Measurements from ENCODE around the gene TOE1. TPM values are rescaled to one million over a fixed set of nuclear protein-coding genes. Genes with fewer than 3 reads are reported as not detected.
A peak's percentile ranks its signal among the peaks of the same experiment; 100 is the strongest.

TOE1 gene
- total RNA-seq, 2 donors from 2014 or later = 5.4 to 6.6 TPM

DNA sequence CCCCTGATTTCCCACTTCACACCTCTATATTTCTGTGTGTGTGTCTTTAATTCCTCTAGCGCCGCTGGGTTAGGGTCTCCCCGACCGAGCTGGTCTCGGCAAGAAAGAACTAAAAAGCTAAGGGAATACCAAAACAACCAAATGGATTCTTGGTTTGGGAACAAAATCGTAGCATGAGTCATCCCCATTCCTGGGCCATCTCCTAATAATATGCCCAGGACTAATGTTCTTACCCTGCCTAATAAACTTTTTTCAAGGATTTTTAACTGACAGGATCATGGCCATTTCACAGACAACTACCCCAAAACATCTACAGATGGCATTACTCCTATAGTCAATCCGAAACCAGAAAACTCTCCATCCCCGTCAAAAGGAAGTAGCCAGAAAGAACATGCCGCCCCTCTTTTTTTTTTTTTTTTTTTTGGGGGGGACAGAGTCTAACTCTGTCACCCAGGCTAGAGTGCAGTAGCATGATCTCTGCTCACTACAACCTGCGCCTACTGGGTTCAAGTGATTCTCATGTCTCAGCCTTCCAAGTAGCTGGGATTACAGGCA is 17.4 kb upstream of the TOE1 start:
- DNase-seq (no peak), ATAC-seq (no peak)
- intact Hi-C loops (cut with DNase I) = no loop called here

DNA sequence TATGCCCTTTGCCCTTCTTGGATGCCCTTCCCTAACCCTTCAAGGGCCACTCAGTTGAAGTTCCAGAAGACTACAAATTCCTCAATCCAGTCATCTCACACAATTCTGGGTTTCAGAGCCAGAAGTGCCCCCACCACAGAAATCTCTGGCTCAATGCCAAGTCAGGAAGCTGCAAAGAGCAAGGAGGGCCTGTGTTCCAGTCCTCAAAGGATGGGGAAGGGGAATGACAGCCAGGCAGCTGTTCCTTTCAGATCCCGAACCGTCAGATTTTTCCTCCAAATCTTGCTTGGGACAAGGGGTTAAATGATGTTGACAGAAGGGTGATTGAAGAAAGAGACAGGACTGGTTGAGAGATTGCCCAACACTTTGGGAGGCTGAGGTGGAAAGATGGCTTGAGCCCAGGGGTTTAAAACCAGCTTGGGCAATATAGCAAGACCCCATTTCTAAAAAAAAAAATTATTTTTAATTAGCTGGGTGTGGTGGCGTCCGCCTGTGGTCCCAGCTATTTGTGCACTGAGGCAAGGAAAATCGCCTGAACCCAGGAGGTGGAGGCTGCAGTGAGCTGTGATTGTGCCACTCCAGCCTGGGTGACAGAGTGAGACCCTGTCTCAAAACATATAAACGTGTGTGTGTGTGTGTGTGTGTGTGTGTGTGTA is 14.0 kb upstream of the TOE1 start:
- DNase-seq (no peak), ATAC-seq (no peak)
- intact Hi-C loops (cut with DNase I) = no loop called here

DNA sequence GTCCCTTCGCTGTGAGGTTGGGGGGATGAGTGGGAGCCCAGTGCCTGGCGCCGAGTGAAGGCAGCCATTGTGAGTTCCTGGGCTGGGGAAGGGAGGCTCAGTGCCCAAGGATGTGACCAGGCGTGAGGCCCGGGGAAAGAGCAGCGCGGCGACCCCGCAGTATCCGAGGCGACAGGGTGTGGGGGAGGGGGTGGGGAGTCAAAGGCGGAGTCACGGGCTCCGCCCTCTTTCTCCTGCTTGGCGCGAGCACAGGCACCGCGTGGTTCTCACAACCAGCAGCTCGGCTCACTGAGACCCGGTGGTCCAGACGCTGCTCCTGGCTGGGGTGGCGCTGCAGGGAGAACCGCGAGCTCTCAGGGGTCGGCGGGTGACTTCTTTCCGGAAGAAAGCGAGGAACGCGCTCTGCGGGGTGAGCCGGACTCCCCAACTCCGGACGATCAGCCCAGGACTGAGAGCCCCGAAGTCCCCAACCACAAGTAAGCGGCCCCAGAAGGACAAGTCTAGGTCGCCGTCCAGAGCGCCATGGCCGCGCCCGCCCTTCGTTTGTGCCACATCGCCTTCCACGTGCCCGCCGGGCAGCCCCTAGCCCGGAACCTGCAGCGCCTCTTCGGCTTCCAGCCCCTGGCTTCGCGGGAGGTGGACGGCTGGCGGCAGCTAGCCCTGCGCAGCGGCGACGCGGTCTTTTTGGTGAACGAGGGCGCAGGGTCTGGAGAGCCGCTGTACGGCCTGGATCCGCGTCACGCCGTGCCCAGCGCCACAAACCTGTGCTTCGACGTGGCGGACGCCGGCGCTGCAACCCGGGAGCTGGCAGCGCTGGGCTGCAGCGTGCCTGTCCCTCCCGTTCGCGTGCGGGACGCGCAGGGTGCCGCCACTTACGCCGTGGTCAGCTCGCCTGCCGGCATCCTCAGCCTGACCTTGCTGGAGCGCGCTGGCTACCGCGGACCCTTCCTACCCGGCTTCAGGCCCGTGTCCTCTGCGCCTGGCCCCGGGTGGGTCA is 13.0 kb upstream of the TOE1 start, which contains the start of gene HPDL:
HPDL (plus strand) TSS at position 269 of the 997 bp plus-strand sequence; CDS start at position 523, 254 bp downstream.
- DNase-seq = peak; percentile 76
- ATAC-seq = peak; percentile 90 to 93
- intact Hi-C loops (cut with DNase I) = no loop called here

DNA sequence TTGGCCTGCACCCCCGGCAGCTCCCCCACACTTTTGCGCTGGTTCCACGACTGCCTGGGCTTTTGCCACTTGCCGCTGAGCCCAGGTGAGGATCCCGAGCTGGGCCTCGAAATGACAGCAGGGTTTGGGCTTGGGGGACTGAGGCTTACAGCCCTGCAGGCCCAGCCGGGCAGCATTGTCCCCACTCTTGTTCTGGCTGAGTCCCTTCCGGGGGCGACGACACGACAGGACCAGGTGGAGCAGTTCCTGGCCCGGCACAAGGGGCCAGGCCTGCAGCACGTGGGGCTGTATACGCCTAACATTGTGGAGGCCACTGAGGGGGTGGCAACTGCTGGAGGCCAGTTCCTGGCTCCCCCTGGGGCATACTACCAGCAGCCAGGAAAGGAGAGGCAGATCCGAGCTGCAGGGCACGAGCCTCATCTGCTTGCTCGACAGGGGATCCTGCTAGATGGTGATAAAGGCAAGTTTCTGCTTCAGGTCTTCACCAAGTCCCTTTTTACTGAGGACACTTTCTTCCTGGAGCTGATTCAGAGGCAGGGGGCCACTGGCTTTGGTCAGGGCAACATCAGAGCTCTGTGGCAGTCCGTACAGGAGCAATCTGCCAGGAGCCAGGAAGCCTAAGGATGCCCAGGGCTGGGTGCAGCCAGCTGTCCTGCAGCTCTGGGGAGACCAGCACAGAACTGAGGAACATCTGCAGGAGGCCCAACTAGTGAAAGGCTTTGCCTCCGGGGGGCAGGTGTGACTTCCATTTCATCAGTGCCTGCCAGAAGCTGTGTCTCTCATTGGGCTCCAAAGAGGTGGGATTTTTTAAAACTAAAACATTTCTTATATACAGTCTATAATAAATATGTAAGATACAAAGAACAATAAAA is 12.1 kb upstream of the TOE1 start:
- ATAC-seq (no peak), DNase-seq (no peak)
- intact Hi-C loops (cut with DNase I) = no loop called here

DNA sequence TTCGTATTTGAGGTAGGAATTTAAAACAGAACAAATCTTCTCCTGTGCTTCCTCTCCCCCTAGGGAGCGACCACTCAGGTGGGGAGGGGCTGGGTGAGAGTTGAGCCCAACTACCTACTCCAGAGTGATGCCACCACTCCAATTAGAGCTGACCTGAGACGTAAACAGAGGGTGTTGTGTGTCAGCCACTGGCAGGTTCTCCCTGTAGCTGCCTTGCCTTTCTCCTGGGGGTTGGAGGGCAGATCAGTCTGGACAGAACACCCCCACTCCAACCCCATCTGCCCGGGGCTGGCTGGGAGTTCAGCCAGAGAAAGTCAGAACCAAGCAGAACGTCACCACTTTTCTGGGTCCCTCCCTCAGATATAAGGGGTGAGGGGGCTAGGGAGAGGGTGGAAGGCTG is 11.3 kb upstream of the TOE1 start:
- no peak for ATAC-seq
- no peak for DNase-seq

DNA sequence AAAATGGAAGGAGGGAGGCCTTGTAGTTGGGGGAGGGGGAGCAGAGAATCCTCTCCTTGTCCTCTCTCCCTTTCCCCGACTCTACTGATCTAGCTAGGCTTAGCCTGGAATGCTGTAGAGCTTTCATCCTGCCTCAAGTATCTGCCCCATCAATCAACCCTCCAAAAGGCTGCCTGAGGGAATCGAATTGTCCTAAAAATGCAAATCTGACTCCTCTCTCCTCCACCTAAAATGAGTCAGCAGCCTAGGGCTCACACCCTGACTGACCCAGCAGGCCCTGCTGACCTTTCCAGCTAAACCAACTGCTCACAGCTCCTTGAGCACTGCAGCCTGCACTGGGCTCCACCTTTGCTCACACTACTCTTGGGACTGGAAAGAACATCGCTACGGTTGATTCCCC is 10.5 kb upstream of the TOE1 start:
- DNase-seq = no peak
- no peak for ATAC-seq
- intact Hi-C loops (cut with DNase I) = no loop called here

More for the DNA sequence above, 11.3 kb upstream of the TOE1 start:
- intact Hi-C loops (cut with DNase I) = no loop called here

DNA sequence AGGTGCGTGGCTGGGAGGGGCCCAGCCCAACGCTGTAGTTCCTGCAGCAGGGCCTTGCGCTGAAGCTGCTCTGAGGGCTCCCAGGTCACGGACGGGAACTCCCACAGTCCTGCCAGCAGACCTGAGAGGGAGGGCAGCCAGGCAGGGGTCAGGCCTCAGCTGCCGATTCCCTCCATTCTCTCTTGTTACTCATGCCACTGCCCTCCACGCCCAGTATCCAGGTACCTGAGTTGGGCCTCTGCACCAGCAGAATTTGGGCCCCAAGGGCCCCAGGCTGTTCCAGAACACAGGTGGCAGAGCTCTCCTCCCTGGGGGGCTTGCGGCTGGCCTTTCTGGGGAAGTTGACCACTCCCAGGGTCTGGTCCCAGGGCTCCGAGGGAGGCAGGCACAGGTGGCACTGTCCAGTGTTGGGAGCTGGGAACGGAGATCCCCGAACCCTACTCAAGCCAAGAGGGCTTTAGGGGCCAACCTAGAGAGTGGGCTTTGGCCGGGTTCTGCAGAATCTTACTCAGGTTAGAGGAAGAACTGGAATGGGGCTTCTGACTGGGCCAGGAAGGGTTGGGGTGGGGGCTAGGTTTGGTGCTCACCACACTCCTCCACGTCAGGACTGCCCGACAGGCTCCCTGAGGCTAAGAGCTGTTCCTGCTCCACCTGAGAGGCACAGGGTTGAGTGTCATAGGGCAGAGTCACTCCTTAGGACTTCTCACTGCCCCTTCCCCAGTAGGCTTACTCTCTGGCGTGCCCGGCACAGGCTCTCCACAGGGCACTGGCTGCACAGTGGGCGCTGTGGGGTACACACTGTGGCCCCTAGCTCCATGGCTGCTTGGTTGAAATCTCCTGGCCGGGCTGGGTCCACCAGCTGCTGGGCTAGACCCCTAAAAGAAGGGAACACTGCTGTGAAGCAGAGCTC is 8.3 kb upstream of the TOE1 start:
- ATAC-seq = no peak
- no peak for DNase-seq
- intact Hi-C loops (cut with DNase I) = no loop called here

DNA sequence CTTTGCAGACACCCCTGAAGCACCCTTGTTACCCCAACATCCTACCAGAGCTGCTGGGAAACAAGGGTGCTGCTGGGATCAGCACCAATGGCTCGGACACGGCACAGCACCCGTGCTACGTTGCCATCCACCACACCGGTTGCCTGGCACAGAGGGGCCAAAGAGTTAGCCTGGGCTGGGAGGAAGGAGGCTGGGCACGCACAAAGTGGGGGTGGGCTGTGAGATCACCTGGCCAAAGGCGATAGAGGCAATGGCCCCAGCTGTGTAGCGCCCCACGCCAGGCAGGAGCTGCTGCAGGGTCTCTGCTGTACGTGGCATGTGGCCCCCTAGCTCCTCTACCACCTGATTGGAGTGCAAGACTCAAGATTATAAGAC is 7.6 kb upstream of the TOE1 start:
- DNase-seq = no peak
- no peak for ATAC-seq
- intact Hi-C loops (cut with DNase I) = no loop called here

DNA sequence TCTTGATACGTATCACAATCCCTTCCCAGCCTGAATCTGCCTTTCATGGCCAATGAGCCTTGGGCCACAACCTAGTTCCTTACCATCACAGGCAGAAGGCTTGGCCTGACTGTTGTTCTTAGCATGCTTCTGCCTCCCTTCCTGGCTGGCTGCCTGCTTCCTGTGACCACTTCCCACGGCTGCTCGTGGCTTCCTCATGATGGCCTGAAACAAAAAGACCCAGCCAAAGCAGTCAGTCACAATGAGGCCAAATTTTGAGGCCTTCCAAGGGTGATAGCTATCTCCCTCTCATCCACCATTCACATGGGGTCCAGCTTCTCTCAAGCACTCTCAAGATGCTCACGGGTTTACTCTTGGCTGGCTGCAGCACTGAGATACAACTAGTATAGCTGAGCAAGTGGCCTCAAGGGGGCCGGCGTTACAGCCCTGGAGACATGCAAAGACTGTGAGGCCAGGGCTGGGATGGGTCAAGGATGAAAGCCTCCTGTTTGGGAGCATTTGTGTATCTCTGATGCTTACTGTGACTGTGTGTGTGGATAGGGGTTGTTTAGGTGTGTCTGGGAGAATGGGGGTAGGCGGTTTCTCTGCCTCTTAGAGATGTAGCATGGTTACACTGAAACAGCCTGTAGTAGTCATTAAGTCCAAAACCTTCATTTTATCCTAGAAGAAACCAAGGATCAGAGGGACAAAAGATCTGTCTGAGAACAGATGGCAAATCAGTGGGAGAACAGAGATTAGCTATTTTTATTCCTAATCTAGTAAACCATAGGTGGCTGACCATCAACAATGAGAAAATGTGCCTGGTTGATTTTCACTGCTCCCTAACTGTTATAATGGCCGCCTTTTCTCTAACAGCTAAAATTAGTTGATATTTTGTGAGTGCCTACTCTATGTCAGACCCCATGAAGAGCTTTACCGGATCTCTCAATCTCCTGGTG is 5.4 kb upstream of the TOE1 start:
- DNase-seq (peak; percentile 63), ATAC-seq (no peak)
- intact Hi-C loops (cut with DNase I) = no loop called here

DNA sequence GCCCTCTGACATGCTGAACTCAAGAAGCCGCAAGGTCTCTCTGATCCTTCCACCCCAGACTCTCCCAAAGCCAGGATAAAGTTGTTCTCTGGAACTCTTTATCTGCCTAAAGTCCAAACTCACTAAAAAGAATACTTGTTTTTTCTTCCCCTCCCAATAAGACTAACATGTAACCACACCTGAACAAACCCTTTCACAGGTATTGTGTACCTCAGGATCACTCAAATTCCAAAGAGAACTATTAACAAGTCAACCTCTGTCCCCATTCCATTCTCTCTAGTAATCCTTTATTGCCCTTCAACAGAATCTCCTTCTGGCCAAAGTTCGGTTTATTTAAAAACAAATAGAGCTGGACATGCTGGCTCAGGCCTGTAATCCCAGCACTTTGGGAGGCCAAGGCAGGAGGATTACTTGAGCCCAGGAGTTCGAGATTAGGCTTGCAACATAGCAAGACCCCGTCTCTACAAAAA is 4.1 kb upstream of the TOE1 start:
- intact Hi-C loops (cut with DNase I) = no loop called here
- DNase-seq (no peak), ATAC-seq (no peak)

DNA sequence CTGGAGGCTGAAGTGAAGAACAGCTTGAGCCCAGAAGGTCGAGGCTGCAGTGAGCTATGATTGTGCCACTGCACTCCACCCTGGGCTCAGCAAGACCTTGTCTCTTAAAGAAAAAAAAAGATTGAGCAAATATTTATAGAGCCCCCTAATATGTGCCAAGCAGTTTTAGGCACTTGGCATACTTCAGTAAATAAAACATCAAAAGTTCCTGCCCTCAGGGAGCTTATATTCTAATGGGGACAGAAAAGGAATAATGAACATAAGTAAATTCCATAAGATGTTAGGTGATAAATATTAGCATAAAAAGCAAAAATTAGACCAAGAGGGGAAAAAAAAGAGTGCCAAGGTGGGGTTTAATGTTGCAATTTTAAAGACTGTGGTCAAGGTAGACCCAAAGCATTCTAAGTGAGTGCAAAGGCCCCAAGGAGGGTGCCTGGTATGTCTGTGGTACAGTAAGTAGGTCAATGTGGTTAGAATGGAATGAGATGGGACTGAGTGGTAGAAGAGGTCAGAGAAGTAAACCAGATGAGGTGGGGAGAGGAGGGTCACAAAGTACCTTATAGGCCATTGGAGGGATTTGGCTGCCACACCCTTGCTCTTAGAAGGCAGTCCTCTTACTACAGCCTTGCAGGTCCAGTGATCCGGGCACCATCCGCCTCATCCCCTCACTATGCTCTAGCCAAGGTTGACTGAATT is 2.2 kb upstream of the TOE1 start:
- intact Hi-C loops (cut with DNase I) = no loop called here
- no peak for DNase-seq
- ATAC-seq = no peak

DNA sequence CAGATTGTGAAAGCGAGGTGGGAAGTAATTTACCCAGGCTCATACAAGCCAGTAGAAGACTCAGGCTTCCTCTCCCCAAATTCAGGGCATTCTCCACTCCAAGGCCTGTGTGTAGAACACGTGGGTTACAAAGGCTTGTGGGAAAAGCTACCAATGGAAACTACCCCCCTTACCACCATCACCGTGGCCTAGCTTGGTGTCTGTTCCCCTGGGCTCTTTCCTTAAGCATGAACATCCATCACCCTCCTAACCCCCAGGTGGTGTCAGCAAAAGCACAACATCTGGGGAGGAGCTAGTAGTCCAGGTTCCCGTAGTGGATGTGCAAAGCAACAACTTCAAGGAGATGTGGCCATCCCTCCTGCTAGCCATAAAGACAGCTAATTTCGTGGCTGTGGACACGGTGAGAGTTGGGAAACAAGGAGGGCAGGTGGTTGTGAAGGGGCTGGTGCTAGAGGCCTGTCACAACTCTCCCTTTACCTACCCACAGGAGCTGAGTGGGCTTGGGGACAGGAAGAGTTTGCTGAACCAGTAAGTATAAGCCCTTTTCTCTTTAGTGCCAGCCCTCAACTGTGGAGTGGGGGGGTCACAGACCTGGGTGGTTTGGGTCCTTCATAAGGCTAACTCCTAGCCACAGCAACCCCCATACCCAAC is 971 bp downstream of the TOE1 start:
- DNase-seq (no peak), ATAC-seq (no peak)
- intact Hi-C loops (cut with DNase I) = loop anchor here in 1 of 2 donors (5.0 kb wide), 1 partner anchor 39 kb away; no protein-coding TSS in a partner anchor

DNA sequence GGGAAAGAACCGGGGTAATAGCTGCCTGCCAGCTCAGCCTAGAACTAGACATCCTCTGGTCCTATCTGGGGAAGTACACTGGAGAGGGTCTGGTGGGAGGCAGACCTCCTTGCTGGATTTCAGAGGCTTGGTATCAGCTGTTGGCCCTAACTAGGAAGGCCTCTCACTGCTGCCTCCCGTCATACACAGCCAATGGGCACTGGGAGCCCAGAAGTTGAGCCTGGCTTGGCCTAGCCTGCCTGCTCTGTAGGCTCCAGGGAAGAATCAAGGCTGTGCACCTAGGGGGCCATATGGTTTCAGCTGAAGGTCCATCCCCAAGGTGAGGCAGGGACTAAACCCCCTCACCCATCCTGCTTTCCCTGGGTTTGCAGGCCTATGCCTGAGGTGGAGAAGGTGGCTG is 4.5 kb downstream of the TOE1 start:
- DNase-seq (no peak), ATAC-seq (no peak)
- intact Hi-C loops (cut with DNase I) = loop anchor here in 1 of 2 donors (5.0 kb wide), 1 partner anchor 42 kb away; no protein-coding TSS in a partner anchor

DNA sequence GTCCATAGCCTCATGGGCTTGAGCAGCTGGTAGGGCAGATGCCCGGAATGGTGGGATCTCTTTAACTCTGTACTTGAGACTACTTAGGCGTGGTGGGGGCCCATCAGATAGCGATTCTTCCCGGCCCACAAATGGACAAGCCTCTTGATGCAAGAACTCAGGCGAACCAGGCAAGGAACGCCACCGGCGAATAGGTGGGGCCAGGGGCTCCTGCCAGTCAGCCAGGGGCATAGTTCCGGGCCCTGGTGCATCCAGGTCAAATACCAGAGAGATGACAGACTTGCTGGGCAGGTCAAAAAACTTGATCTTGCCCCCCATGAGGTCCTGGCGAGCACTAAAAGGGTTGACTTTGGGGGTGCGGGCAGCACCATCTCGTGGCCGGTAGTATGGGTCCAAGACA is 5.0 kb downstream of the TOE1 start:
- intact Hi-C loops (cut with DNase I) = no loop called here
- DNase-seq (no peak), ATAC-seq (no peak)

DNA sequence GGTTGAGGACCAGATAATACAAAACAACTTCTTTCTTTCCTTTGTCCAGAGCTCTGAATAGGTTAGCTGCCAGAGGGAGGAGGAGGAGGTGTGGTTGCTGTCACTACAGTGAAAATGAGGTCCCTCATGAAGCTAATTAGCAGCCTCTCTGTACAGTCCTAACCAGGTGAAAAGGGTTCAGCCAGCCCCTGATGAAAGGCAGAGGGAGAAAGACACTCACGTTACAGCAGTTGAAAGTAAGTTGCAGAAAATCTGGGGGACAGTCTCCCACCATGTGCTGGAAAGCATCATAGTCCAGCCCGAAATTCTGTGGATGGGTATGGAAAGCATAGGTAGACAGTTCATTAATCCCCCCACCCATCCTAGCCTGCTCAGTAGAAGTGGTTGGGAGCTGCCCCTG is 6.5 kb downstream of the TOE1 start:
- intact Hi-C loops (cut with DNase I) = no loop called here
- no peak for ATAC-seq

DNA sequence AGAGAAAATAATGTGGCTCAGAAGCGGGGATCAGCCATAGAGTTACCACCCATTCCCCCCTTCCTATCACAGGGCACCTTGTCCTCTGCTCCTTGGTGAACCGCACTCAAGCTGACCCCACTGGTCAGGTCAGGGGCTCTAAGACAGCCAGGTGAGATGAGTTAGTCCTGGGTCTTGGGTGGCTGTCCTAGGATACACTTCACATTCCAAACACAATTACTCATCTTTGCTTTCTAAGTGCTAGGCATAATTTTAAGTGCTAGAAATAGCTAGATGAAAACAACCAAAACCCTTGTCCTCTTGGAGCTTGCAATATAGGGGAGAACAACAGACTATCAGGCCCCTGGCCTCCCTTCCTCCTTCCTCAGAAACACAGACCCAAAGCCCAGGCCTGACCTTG is 8.1 kb downstream of the TOE1 start:
- intact Hi-C loops (cut with DNase I) = no loop called here
- peak in 1 of 2 donors; percentile 13 for ATAC-seq

More for the DNA sequence above, 6.5 kb downstream of the TOE1 start:
- no peak for DNase-seq

More for the DNA sequence above, 8.1 kb downstream of the TOE1 start:
- no peak for DNase-seq

Measured in left cardiac atrium (tissue), 4 donors.